AG09309 (cell line): ENCODE results near the gene CST6.
A peak's percentile ranks its signal among the peaks of the same experiment; 100 is the strongest.

Source experiments
- DNase-seq: peaks from one replicate; pipeline ENCODE4 v3.0.0-alpha.2; 2010; ENCODE audit warnings: low read depth
- H3K4me3 ChIP-seq: 2 replicates; pipeline ENCODE4 v1.5.1; 2011; ENCODE audit warnings: mild to moderate bottlenecking, low read depth, low read length, moderate library complexity; ENCODE audit not compliant: control insufficient read depth
- CTCF ChIP-seq: IDR thresholded peaks from 2 replicates; pipeline ENCODE4 v1.5.1; 2011; ENCODE audit warnings: mild to moderate bottlenecking, low read depth, low read length, inconsistent platforms; ENCODE audit not compliant: insufficient read depth, control insufficient read depth; ENCODE audit errors: missing control alignments

Gene CST6

GRCh38 chr11:66046901-66047300, 35.1 kb downstream of the CST6 start:
- no peak for TF ChIP-seq CTCF
- DNase-seq, result no peak
- no peak overlapping the region for H3K4me3 ChIP-seq

GRCh38 chr11:66047541-66048365, 35.9 kb downstream of the CST6 start:
- TF ChIP-seq CTCF, result no peak
- DNase-seq, result no peak
- H3K4me3 ChIP-seq, result no peak overlapping the region

- H3K4me3 ChIP-seq, result no peak within 1 kb of the TSS
- DNase-seq, result no peak
- no peak for TF ChIP-seq CTCF
Observed at GRCh38 chr11:66048547-66049323, 36.9 kb downstream of the CST6 start, which contains the start of gene GAL3ST3. Gene GAL3ST3, minus strand, starts transcription at chr11:66049161. Its CDS starts 3,746 bp downstream, at chr11:66045415.

GRCh38 chr11:66050581-66051231, 38.9 kb downstream of the CST6 start:
- no peak for TF ChIP-seq CTCF
- DNase-seq, result no peak
- no peak overlapping the region for H3K4me3 ChIP-seq

- DNase-seq, result no peak
- peak overlapping the region; percentile 54 for H3K4me3 ChIP-seq
- TF ChIP-seq CTCF, result no peak
Observed at GRCh38 chr11:66051371-66051765, 39.6 kb downstream of the CST6 start.

- peak within 1 kb of the TSS; percentile 79 for H3K4me3 ChIP-seq
- DNase-seq, result peak; percentile 91
- no peak for TF ChIP-seq CTCF
Observed at GRCh38 chr11:66051766-66052663, 40.2 kb downstream of the CST6 start, which contains the start of gene SF3B2. Gene SF3B2, plus strand, starts transcription at chr11:66052364. Its CDS starts 21 bp downstream, at chr11:66052385.
